ENCODE results near the gene TNFSF11.

DNA sequence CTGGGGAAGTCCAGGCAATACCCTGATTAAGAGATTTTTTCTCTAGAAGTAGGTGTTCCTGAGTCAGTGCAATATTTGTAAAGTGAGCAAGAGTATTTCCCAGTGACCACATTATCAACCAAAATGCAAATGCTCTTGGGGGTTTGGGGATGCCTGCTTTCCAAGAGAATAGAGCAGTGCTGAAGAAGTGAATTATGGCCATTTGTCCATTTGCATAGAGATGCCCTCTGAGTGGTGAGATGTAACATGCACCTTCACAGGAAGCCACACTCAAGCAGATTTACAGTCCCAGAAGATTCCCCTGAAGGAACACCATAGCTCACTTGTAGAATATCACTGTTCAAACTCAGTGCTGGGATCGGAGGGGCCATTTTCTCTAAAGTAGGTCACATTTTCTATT, 71.8 kb downstream of the TNFSF11 start:
- TF ChIP-seq, protein P1, sequence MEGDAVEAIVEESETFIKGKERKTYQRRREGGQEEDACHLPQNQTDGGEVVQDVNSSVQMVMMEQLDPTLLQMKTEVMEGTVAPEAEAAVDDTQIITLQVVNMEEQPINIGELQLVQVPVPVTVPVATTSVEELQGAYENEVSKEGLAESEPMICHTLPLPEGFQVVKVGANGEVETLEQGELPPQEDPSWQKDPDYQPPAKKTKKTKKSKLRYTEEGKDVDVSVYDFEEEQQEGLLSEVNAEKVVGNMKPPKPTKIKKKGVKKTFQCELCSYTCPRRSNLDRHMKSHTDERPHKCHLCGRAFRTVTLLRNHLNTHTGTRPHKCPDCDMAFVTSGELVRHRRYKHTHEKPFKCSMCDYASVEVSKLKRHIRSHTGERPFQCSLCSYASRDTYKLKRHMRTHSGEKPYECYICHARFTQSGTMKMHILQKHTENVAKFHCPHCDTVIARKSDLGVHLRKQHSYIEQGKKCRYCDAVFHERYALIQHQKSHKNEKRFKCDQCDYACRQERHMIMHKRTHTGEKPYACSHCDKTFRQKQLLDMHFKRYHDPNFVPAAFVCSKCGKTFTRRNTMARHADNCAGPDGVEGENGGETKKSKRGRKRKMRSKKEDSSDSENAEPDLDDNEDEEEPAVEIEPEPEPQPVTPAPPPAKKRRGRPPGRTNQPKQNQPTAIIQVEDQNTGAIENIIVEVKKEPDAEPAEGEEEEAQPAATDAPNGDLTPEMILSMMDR (conservative IDR thresholded peaks at IDR 0.05; ENCODE audit: low read depth in 2 of 2): no peak
- no peak for TF ChIP-seq STAT1 (IDR thresholded peaks at IDR 0.05; ENCODE audit: unreplicated experiment)
- no peak for TF ChIP-seq POLR2AphosphoS5 (IDR thresholded peaks at IDR 0.05; ENCODE audit: low read depth)
- TF ChIP-seq, protein P2, sequence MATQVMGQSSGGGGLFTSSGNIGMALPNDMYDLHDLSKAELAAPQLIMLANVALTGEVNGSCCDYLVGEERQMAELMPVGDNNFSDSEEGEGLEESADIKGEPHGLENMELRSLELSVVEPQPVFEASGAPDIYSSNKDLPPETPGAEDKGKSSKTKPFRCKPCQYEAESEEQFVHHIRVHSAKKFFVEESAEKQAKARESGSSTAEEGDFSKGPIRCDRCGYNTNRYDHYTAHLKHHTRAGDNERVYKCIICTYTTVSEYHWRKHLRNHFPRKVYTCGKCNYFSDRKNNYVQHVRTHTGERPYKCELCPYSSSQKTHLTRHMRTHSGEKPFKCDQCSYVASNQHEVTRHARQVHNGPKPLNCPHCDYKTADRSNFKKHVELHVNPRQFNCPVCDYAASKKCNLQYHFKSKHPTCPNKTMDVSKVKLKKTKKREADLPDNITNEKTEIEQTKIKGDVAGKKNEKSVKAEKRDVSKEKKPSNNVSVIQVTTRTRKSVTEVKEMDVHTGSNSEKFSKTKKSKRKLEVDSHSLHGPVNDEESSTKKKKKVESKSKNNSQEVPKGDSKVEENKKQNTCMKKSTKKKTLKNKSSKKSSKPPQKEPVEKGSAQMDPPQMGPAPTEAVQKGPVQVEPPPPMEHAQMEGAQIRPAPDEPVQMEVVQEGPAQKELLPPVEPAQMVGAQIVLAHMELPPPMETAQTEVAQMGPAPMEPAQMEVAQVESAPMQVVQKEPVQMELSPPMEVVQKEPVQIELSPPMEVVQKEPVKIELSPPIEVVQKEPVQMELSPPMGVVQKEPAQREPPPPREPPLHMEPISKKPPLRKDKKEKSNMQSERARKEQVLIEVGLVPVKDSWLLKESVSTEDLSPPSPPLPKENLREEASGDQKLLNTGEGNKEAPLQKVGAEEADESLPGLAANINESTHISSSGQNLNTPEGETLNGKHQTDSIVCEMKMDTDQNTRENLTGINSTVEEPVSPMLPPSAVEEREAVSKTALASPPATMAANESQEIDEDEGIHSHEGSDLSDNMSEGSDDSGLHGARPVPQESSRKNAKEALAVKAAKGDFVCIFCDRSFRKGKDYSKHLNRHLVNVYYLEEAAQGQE (IDR thresholded peaks at IDR 0.05; ENCODE audit: unreplicated experiment): no peak
- TF ChIP-seq NANOG (IDR thresholded peaks at IDR 0.05; ENCODE audit: borderline replicate concordance): no peak
- no peak for TF ChIP-seq EZH2 (IDR thresholded peaks at IDR 0.05; ENCODE audit: low read depth, unreplicated experiment)
- TF ChIP-seq, protein P3, sequence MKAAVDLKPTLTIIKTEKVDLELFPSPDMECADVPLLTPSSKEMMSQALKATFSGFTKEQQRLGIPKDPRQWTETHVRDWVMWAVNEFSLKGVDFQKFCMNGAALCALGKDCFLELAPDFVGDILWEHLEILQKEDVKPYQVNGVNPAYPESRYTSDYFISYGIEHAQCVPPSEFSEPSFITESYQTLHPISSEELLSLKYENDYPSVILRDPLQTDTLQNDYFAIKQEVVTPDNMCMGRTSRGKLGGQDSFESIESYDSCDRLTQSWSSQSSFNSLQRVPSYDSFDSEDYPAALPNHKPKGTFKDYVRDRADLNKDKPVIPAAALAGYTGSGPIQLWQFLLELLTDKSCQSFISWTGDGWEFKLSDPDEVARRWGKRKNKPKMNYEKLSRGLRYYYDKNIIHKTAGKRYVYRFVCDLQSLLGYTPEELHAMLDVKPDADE (IDR thresholded peaks at IDR 0.05): no peak
- TF ChIP-seq, protein P4, sequence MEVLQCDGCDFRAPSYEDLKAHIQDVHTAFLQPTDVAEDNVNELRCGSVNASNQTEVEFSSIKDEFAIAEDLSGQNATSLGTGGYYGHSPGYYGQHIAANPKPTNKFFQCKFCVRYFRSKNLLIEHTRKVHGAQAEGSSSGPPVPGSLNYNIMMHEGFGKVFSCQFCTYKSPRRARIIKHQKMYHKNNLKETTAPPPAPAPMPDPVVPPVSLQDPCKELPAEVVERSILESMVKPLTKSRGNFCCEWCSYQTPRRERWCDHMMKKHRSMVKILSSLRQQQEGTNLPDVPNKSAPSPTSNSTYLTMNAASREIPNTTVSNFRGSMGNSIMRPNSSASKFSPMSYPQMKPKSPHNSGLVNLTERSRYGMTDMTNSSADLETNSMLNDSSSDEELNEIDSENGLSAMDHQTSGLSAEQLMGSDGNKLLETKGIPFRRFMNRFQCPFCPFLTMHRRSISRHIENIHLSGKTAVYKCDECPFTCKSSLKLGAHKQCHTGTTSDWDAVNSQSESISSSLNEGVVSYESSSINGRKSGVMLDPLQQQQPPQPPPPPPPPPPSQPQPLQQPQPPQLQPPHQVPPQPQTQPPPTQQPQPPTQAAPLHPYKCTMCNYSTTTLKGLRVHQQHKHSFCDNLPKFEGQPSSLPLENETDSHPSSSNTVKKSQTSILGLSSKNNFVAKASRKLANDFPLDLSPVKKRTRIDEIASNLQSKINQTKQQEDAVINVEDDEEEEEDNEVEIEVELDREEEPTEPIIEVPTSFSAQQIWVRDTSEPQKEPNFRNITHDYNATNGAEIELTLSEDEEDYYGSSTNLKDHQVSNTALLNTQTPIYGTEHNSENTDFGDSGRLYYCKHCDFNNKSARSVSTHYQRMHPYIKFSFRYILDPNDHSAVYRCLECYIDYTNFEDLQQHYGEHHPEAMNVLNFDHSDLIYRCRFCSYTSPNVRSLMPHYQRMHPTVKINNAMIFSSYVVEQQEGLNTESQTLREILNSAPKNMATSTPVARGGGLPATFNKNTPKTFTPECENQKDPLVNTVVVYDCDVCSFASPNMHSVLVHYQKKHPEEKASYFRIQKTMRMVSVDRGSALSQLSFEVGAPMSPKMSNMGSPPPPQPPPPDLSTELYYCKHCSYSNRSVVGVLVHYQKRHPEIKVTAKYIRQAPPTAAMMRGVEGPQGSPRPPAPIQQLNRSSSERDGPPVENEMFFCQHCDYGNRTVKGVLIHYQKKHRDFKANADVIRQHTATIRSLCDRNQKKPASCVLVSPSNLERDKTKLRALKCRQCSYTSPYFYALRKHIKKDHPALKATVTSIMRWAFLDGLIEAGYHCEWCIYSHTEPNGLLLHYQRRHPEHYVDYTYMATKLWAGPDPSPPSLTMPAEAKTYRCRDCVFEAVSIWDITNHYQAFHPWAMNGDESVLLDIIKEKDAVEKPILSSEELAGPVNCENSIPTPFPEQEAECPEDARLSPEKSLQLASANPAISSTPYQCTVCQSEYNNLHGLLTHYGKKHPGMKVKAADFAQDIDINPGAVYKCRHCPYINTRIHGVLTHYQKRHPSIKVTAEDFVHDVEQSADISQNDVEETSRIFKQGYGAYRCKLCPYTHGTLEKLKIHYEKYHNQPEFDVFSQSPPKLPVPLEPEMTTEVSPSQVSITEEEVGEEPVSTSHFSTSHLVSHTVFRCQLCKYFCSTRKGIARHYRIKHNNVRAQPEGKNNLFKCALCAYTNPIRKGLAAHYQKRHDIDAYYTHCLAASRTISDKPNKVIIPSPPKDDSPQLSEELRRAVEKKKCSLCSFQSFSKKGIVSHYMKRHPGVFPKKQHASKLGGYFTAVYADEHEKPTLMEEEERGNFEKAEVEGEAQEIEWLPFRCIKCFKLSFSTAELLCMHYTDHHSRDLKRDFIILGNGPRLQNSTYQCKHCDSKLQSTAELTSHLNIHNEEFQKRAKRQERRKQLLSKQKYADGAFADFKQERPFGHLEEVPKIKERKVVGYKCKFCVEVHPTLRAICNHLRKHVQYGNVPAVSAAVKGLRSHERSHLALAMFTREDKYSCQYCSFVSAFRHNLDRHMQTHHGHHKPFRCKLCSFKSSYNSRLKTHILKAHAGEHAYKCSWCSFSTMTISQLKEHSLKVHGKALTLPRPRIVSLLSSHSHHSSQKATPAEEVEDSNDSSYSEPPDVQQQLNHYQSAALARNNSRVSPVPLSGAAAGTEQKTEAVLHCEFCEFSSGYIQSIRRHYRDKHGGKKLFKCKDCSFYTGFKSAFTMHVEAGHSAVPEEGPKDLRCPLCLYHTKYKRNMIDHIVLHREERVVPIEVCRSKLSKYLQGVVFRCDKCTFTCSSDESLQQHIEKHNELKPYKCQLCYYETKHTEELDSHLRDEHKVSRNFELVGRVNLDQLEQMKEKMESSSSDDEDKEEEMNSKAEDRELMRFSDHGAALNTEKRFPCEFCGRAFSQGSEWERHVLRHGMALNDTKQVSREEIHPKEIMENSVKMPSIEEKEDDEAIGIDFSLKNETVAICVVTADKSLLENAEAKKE (CRISPR knock-in tag; IDR thresholded peaks at IDR 0.05): no peak
